SK-N-SH (cell line): ENCODE measurements around the gene OPCML. TPM values are rescaled to one million over a fixed set of nuclear protein-coding genes. Genes with fewer than 3 reads are reported as not detected.

Experiments used
- CTCF ChIA-PET: fragments of 300-600, 350-600 bp; formaldehyde crosslinking; extraction: SDS; loops from one replicate; lab custom pipeline; 2021; lab: Yijun Ruan, JAX
- POLR2A ChIA-PET: fragments of 350-600 bp; sonication (Branson Sonifier 250); formaldehyde crosslinking; extraction: SDS; loops from one replicate; lab custom pipeline; 2020; ENCODE audit warnings: antibody characterized with exemption, inconsistent platforms; lab: Yijun Ruan, JAX
- DNase-seq: peaks from one replicate; pipeline ENCODE4 v3.0.0; 2012
- H2AFZ ChIP-seq: fragments of 200-600 bp; sonication (generic); 2 replicates; pipeline ENCODE4 v1.8.1; 2016; ENCODE audit warnings: antibody characterized with exemption, mild to moderate bottlenecking, low read depth
- H3F3A ChIP-seq: fragments of 200-600 bp; sonication (generic); replicated peaks from 2 replicates; pipeline ENCODE3; 2016; ENCODE audit warnings: antibody characterized with exemption, mild to moderate bottlenecking; ENCODE audit not compliant: insufficient read depth
- H3K27ac ChIP-seq, 2 experiments: fragments of 200-500 bp in 1 of 2; fragments of 200-600 bp in 1 of 2; sonication (Bioruptor generic) in 1 of 2; sonication (generic), shearing (Covaris generic) in 1 of 2; 2 replicates each; pipeline versions ENCODE4 v1.5.1 to v1.6.1; 2014 to 2016; ENCODE audit warnings: low read depth in 2 of 2, inconsistent platforms in 1 of 2, low read length in 1 of 2, mild to moderate bottlenecking in 1 of 2, mixed read lengths in 1 of 2
- H3K27me3 ChIP-seq: fragments of 200-600 bp; sonication (generic), shearing (Covaris generic); 2 replicates; pipeline ENCODE4 v1.6.1; 2016; ENCODE audit warnings: mixed run types; ENCODE audit not compliant: insufficient read depth
- H3K36me3 ChIP-seq, 2 experiments: fragments of 200-500 bp in 1 of 2; fragments of 200-600 bp in 1 of 2; sonication (Bioruptor generic) in 1 of 2; sonication (generic) in 1 of 2; replicated peaks in 1 of 2; 2 replicates each; pipeline versions ENCODE3 to v1.5.1; 2014 to 2016; ENCODE audit warnings: low read length in 1 of 2, mild to moderate bottlenecking in 1 of 2; ENCODE audit not compliant: insufficient read depth in 2 of 2, control insufficient read depth in 1 of 2
- H3K4me1 ChIP-seq, 2 experiments: fragments of 200-500 bp in 1 of 2; fragments of 200-600 bp in 1 of 2; sonication (Bioruptor generic) in 1 of 2; sonication (generic), shearing (Covaris generic) in 1 of 2; 2 replicates each; pipeline versions ENCODE4 v1.5.1 to v1.6.1; 2014 to 2016; ENCODE audit warnings: low read depth in 1 of 2, low read length in 1 of 2, mixed run types in 1 of 2; ENCODE audit not compliant: insufficient read depth in 2 of 2, control insufficient read depth in 1 of 2
- H3K4me2 ChIP-seq: fragments of 200-600 bp; sonication (generic), shearing (Covaris generic); 2 replicates; pipeline ENCODE4 v1.6.1; 2017; ENCODE audit warnings: mixed run types
- H3K4me3 ChIP-seq, 2 experiments: fragments of 200-500 bp in 1 of 2; fragments of 200-600 bp in 1 of 2; sonication (Bioruptor generic) in 1 of 2; sonication (generic), shearing (Covaris generic) in 1 of 2; 2 replicates each; pipeline versions ENCODE4 v1.5.1 to v1.8.1; 2014 to 2016; ENCODE audit warnings: low read depth in 2 of 2, inconsistent platforms in 1 of 2, low read length in 1 of 2, mild to moderate bottlenecking in 1 of 2, mixed read lengths in 1 of 2, moderate library complexity in 1 of 2
- H3K79me2 ChIP-seq: fragments of 200-600 bp; sonication (generic); 2 replicates; pipeline ENCODE4 v1.8.1; 2017; ENCODE audit warnings: mild to moderate bottlenecking; ENCODE audit not compliant: insufficient read depth
- H3K9ac ChIP-seq: fragments of 200-600 bp; sonication (generic); 2 replicates; pipeline ENCODE4 v1.6.1; 2017; ENCODE audit warnings: mixed run types
- H3K9me2 ChIP-seq: fragments of 200-600 bp; sonication (generic); 2 replicates; pipeline ENCODE4 v1.6.1; 2017; ENCODE audit warnings: mixed run types
- H3K9me3 ChIP-seq: fragments of 200-600 bp; sonication (generic); 2 replicates; pipeline ENCODE4 v1.6.1; 2017; ENCODE audit warnings: mixed run types, mild to moderate bottlenecking, moderate library complexity
- H4K20me1 ChIP-seq: fragments of 200-600 bp; sonication (generic); 2 replicates; pipeline ENCODE4 v1.6.1; 2017; ENCODE audit warnings: mild to moderate bottlenecking, mixed run types; ENCODE audit not compliant: insufficient read depth
- CTCF ChIP-seq: fragments of 200-600 bp; sonication (generic); IDR thresholded peaks from 2 replicates; pipeline ENCODE4 v1.6.1; 2017; ENCODE audit warnings: antibody characterized with exemption, mild to moderate bottlenecking, moderate library complexity
- EZH2phosphoT487 ChIP-seq: fragments of 200-600 bp; sonication (generic); IDR thresholded peaks from 2 replicates; pipeline ENCODE4 v1.6.1; 2017; ENCODE audit warnings: low read depth, mixed run types, mild to moderate bottlenecking, antibody characterized with exemption, moderate library complexity, borderline replicate concordance
- FOSL2 ChIP-seq: IDR thresholded peaks from 2 replicates; pipeline ENCODE4 v1.4.0; 2012; ENCODE audit warnings: low read depth, mild to moderate bottlenecking, moderate library complexity, borderline replicate concordance
- MEF2A ChIP-seq: IDR thresholded peaks from 2 replicates; pipeline ENCODE4 v1.4.0; 2012; ENCODE audit warnings: low read depth, borderline replicate concordance
- MXI1 ChIP-seq: IDR thresholded peaks from 2 replicates; pipeline ENCODE4 v1.6.1; 2012; ENCODE audit warnings: mild to moderate bottlenecking, low read depth, low read length, improper control_type of control experiment
- NFIC ChIP-seq: IDR thresholded peaks from 2 replicates; pipeline ENCODE4 v1.4.0; 2012; ENCODE audit warnings: borderline replicate concordance
- NRF1 ChIP-seq: IDR thresholded peaks from 2 replicates; pipeline ENCODE4 v1.6.1; 2012; ENCODE audit warnings: low read depth, mild to moderate bottlenecking, low read length
- RAD21 ChIP-seq: IDR thresholded peaks from 2 replicates; pipeline ENCODE4 v1.6.1; 2012; ENCODE audit warnings: mild to moderate bottlenecking, low read length
- RFX5 ChIP-seq: IDR thresholded peaks from 2 replicates; pipeline ENCODE4 v1.6.1; 2012; ENCODE audit warnings: mild to moderate bottlenecking, improper control_type of control experiment, low read length
- TAF1 ChIP-seq: IDR thresholded peaks from 2 replicates; pipeline ENCODE4 v1.6.1; 2012; ENCODE audit warnings: low read depth, mild to moderate bottlenecking, low read length, moderate library complexity, borderline replicate concordance
- TCF12 ChIP-seq: IDR thresholded peaks from 2 replicates; pipeline ENCODE4 v1.4.0; 2012
- YY1 ChIP-seq: IDR thresholded peaks from 2 replicates; pipeline ENCODE4 v1.4.0; 2012; ENCODE audit warnings: low read depth, mild to moderate bottlenecking
- ZBTB33 ChIP-seq: IDR thresholded peaks from 2 replicates; pipeline ENCODE4 v1.4.0; 2012; ENCODE audit warnings: low read depth, borderline replicate concordance
- WGBS: methylation state at CpG from one replicate; pipeline ENCODE4 v1.1.6; 2017; ENCODE audit warnings: low lambda C conversion rate; 5-methylcytosine and 5-hydroxymethylcytosine counted together
- polyA plus RNA-seq, 3 experiments: library from polyadenylated mRNA; depleted of rRNA; stranded (reverse); fragments of >200 nt; gene quantifications; 2 replicates each; pipeline ENCODE4 v1.2.3, GENCODE V29; 2012
- TF ChIP-seq, protein P1 (sequence below): IDR thresholded peaks from 2 replicates; pipeline ENCODE4 v1.4.0; 2012; ENCODE audit warnings: low read depth, borderline replicate concordance
- TF ChIP-seq, protein P2 (sequence below): fragments of 150-350 bp; IDR thresholded peaks from 2 replicates; pipeline ENCODE4 v1.6.1; 2017; ENCODE audit warnings: antibody characterized with exemption, low read length, low read depth, borderline replicate concordance

OPCML gene
- polyA plus RNA-seq, 1 of the 3 experiments (the other 2 are of a cell fraction), result not detected

- Histone ChIP-seq H3K4me2 (no peak overlapping the region), H3F3A (no peaks in the 10 kb centered on the region), H3K27me3 (no peaks in the 10 kb centered on the region), H4K20me1 (no peaks in the 10 kb centered on the region), H3K79me2 (no peaks in the 10 kb centered on the region), H3K4me3 (no peak overlapping the region), H3K36me3 (no peaks in the 10 kb centered on the region), H3K4me1 (no peaks in the 10 kb centered on the region), H3K9me2 (no peaks in the 10 kb centered on the region), H2AFZ (no peak overlapping the region), H3K9ac (no peak overlapping the region), H3K27ac (no peak overlapping the region), H3K9me3 (no peaks in the 10 kb centered on the region; the same call in 1 of the 2 replicates)
- CTCF ChIA-PET, result no interaction called here
- 0% methylated on average over 1 of the region's 1 CpG for WGBS
- POLR2A ChIA-PET, result no interaction called here
- DNase-seq, result no peak
- TF ChIP-seq, protein P1, sequence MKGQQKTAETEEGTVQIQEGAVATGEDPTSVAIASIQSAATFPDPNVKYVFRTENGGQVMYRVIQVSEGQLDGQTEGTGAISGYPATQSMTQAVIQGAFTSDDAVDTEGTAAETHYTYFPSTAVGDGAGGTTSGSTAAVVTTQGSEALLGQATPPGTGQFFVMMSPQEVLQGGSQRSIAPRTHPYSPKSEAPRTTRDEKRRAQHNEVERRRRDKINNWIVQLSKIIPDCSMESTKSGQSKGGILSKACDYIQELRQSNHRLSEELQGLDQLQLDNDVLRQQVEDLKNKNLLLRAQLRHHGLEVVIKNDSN, result no peak
- TF ChIP-seq TAF1 (no peak), CTCF (no peak), NRF1 (no peak), FOSL2 (no peak), YY1 (no peak), ZBTB33 (no peak), EZH2phosphoT487 (no peak), MXI1 (no peak), NFIC (no peak), TCF12 (no peak), RAD21 (no peak), RFX5 (no peak), MEF2A (no peak)
- TF ChIP-seq, protein P2, sequence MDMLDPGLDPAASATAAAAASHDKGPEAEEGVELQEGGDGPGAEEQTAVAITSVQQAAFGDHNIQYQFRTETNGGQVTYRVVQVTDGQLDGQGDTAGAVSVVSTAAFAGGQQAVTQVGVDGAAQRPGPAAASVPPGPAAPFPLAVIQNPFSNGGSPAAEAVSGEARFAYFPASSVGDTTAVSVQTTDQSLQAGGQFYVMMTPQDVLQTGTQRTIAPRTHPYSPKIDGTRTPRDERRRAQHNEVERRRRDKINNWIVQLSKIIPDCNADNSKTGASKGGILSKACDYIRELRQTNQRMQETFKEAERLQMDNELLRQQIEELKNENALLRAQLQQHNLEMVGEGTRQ, result no peak
These were observed 90.2 kb downstream of the OPCML start for GRCh38 chr11:133441964-133442660.
